Measurements from ENCODE around the gene SUPT3H. TPM values are rescaled to one million over a fixed set of nuclear protein-coding genes. Genes with fewer than 3 reads are reported as not detected.

SUPT3H gene
- total and polyA plus RNA-seq, 4 donors, result 0.85 to 4.8 (median 2.4) TPM

- no peak for TF ChIP-seq REST (IDR thresholded peaks at IDR 0.05)
- TF ChIP-seq, protein P1, sequence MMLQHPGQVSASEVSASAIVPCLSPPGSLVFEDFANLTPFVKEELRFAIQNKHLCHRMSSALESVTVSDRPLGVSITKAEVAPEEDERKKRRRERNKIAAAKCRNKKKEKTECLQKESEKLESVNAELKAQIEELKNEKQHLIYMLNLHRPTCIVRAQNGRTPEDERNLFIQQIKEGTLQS (IDR thresholded peaks at IDR 0.05), result no peak
- TF ChIP-seq YY1 (IDR thresholded peaks at IDR 0.05), result no peak
- no peak for TF ChIP-seq SP1 (IDR thresholded peaks at IDR 0.05)
Observed at GRCh38 chr6:45420083-45420908, 42.6 kb upstream of the SUPT3H start (continued).

GRCh38 chr6:45419571-45420082, 41.9 kb upstream of the SUPT3H start:
- peak; percentile 50 for DNase-seq (ENCODE audit: low spot score)
- H3K9ac ChIP-seq (ENCODE audit: low read depth in 1 of 2, low read length in 2 of 2), result no peak overlapping the region
- H3K27me3 ChIP-seq (ENCODE audit: control insufficient read depth in 4 of 4, insufficient read depth in 4 of 4, low read length in 3 of 4), result peaks cover 0 to 23% (median 0%) of the 10 kb centered on the region in 4 donors
- no peaks in the 10 kb centered on the region for H3K9me3 ChIP-seq (ENCODE audit: control insufficient read depth in 4 of 4, low read length in 3 of 4)
- WGBS, result 5% methylated on average over 38 of the region's 38 CpGs
- H3K4me1 ChIP-seq (ENCODE audit: control insufficient read depth in 4 of 4, insufficient read depth in 4 of 4, low read length in 3 of 4), result peaks cover 25 to 38% (median 31%) of the 10 kb centered on the region in 4 donors
- H3K27ac ChIP-seq (ENCODE audit: low read depth in 1 of 2, low read length in 2 of 2), result no peak overlapping the region
- TF ChIP-seq, protein P1 (IDR thresholded peaks at IDR 0.05), result no peak
- peak; percentile 74 to 88 for TF ChIP-seq RAD21 (IDR thresholded peaks at IDR 0.05)
- TF ChIP-seq CTCF (IDR thresholded peaks at IDR 0.05; ENCODE audit: low read depth, low read length, missing input control), result peak; percentile 35
- no peak for TF ChIP-seq REST (IDR thresholded peaks at IDR 0.05)
- TF ChIP-seq RXRA (IDR thresholded peaks at IDR 0.05), result peak in 1 of 2 donors; percentile 10
- H3K4me3 ChIP-seq (ENCODE audit: low read depth in 1 of 3, low read length in 3 of 3), result peak overlapping the region in 1 of 3 donors; percentile 33
- H3K36me3 ChIP-seq (ENCODE audit: control insufficient read depth in 4 of 4, insufficient read depth in 3 of 4, low read depth in 1 of 4, low read length in 3 of 4), result no peaks in the 10 kb centered on the region
